ENCODE measurements around the gene GABRB2.
"Not testable (repeated sequence)": the region's sequence is repeated elsewhere in the genome, so short reads cannot be mapped to it uniquely, and the experiment has no call there.

The GABRB2 gene

DNA sequence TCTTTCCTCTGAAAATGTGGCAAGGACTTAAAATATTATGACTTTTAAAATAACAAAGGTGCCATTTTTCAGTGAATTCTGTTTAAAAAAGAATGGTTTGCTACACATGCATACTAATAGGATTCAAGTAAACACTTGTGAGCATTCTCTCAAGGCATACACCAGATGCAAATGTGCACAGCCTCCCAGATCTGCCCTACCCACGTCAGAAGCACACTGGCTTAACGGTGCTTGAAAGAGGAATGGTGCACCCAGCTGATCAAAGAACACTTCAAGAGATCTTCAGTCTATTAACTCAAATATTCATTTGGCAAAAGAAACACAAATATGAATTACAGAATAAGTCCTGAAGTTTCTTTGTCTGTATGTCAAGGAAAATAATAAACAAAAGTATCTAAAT, 15.8 kb downstream of the GABRB2 start:
- H3K27me3 Mint-ChIP-seq, result no peaks in the 10 kb centered on the region
- H3K9me3 Mint-ChIP-seq (ENCODE audit: low read depth), result no peaks in the 10 kb centered on the region
- no peak overlapping the region for H3K27ac Mint-ChIP-seq
- H3K4me3 Mint-ChIP-seq, result no peak overlapping the region
- H3K36me3 Mint-ChIP-seq, result no peaks in the 10 kb centered on the region
- no peaks in the 10 kb centered on the region for H3K4me1 Mint-ChIP-seq (ENCODE audit: low read depth)

DNA sequence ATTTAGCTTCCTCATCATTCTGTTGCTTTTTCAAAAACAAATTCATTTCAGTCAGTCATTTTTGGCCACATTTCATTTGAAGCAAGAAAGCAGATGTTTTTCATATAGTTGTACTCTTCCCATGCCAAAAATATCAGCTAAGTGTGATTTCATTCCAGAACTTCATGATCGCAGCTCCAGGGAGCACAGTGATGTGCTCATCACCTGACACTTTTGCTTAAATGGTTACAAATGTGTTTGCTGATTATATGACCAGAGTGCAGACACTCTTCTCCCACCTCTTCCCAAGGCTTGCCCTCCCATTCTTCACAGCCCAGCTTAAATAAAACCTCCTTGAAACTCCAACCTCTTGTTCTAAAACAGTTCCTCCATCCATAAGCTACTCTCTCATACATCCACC, 32.6 kb downstream of the GABRB2 start:
- H3K4me3 Mint-ChIP-seq, result no peak overlapping the region
- no peaks in the 10 kb centered on the region for H3K27me3 Mint-ChIP-seq
- no peaks in the 10 kb centered on the region for H3K4me1 Mint-ChIP-seq (ENCODE audit: low read depth)
- no peaks in the 10 kb centered on the region for H3K36me3 Mint-ChIP-seq
- H3K9me3 Mint-ChIP-seq (ENCODE audit: low read depth), result peaks cover 13% of the 10 kb centered on the region
- H3K27ac Mint-ChIP-seq, result no peak overlapping the region

GRCh38 chr5:161507591-161507990, 38.9 kb downstream of the GABRB2 start:
- no peaks in the 10 kb centered on the region for H3K4me1 Mint-ChIP-seq (ENCODE audit: low read depth)
- H3K9me3 Mint-ChIP-seq (ENCODE audit: low read depth), result peaks cover 1% of the 10 kb centered on the region
- H3K27ac Mint-ChIP-seq, result no peak overlapping the region
- no peaks in the 10 kb centered on the region for H3K36me3 Mint-ChIP-seq
- no peaks in the 10 kb centered on the region for H3K27me3 Mint-ChIP-seq
- no peak overlapping the region for H3K4me3 Mint-ChIP-seq

DNA sequence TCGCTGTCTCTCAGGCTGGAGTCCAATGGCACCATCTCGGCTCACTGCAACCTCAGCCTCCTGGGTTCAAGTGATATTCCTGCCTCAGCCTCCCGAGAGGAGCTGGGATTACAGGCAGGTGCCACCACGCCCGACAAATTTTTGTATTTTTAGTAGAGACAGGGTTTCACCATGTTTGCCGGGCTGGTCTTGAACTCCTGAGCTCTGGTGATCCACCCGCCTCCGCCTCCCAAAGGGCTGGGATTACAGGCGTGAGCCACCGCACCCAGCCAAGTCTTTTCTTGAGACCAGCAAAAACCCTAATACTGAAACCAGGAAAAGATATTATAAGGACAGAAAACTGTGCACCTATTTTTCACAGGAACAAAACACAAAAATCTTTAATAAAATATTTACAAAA, 41.4 kb downstream of the GABRB2 start:
- H3K9me3 Mint-ChIP-seq (ENCODE audit: low read depth); H3K27me3 Mint-ChIP-seq; H3K4me1 Mint-ChIP-seq (ENCODE audit: low read depth); H3K4me3 Mint-ChIP-seq; H3K36me3 Mint-ChIP-seq; H3K27ac Mint-ChIP-seq: not testable (repeated sequence)

GRCh38 chr5:161498531-161498930, 48.0 kb downstream of the GABRB2 start:
- H3K27me3 Mint-ChIP-seq, result no peaks in the 10 kb centered on the region
- no peaks in the 10 kb centered on the region for H3K36me3 Mint-ChIP-seq
- H3K9me3 Mint-ChIP-seq (ENCODE audit: low read depth), result no peaks in the 10 kb centered on the region
- no peak overlapping the region for H3K4me3 Mint-ChIP-seq
- H3K27ac Mint-ChIP-seq, result no peak overlapping the region
- no peaks in the 10 kb centered on the region for H3K4me1 Mint-ChIP-seq (ENCODE audit: low read depth)

DNA sequence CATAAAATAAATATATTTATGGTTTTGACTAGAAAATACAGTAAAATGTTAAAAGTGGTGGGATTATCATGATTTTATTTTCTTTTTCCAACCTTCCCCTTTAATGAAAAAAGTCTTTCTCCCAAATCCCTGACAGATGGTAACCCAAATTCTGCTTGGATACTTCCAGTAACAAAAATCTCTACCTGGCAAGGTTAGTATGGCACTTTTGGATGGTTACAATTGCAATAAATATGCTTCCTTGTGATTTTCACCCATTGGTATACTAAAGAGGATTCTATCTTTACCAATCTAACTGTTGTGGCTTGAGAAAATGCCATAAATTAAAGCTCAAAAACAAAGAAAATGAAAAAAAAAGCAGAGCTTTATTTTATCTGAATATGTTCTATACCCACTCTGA, 62.8 kb downstream of the GABRB2 start:
- Mint-ChIP-seq H3K4me3 (no peak overlapping the region), H3K27me3 (no peaks in the 10 kb centered on the region), H3K4me1 (ENCODE audit: low read depth) (no peaks in the 10 kb centered on the region), H3K27ac (no peak overlapping the region), H3K36me3 (no peaks in the 10 kb centered on the region), H3K9me3 (ENCODE audit: low read depth) (no peaks in the 10 kb centered on the region)

DNA sequence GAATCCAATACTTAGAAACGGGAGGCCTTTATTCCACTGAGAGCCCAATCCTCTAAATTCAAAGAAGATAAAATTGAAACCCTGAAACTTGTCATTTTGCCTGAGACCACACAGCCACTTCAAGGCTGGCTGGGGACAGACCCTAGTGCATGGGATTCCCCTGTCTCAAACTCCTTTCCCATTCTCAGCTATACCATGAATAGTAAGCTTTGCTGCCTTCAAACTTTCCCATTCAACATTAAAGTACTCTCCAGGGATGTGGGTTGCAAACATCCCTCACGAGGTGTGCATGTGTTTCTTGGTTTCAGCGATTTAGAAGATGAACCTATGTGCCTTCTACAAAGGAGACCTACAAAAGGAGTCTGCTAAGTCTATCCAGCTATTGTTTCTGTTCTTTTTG, 64.6 kb downstream of the GABRB2 start:
- Mint-ChIP-seq H3K9me3 (ENCODE audit: low read depth) (no peaks in the 10 kb centered on the region), H3K27me3 (no peaks in the 10 kb centered on the region), H3K4me1 (ENCODE audit: low read depth) (no peaks in the 10 kb centered on the region), H3K4me3 (no peak overlapping the region), H3K36me3 (no peaks in the 10 kb centered on the region), H3K27ac (no peak overlapping the region)

GRCh38 chr5:161471211-161471950, 75.1 kb downstream of the GABRB2 start:
- H3K9me3 Mint-ChIP-seq (ENCODE audit: low read depth), result peaks cover 13% of the 10 kb centered on the region
- no peaks in the 10 kb centered on the region for H3K4me1 Mint-ChIP-seq (ENCODE audit: low read depth)
- no peak overlapping the region for H3K27ac Mint-ChIP-seq
- H3K36me3 Mint-ChIP-seq, result no peaks in the 10 kb centered on the region
- no peaks in the 10 kb centered on the region for H3K27me3 Mint-ChIP-seq
- H3K4me3 Mint-ChIP-seq, result no peak overlapping the region

- Mint-ChIP-seq H3K27ac (no peak overlapping the region), H3K36me3 (no peaks in the 10 kb centered on the region), H3K4me1 (ENCODE audit: low read depth) (no peaks in the 10 kb centered on the region), H3K4me3 (no peak overlapping the region), H3K9me3 (ENCODE audit: low read depth) (peaks cover 8% of the 10 kb centered on the region), H3K27me3 (no peaks in the 10 kb centered on the region)
Observed at GRCh38 chr5:161467703-161468102, 78.8 kb downstream of the GABRB2 start.

DNA sequence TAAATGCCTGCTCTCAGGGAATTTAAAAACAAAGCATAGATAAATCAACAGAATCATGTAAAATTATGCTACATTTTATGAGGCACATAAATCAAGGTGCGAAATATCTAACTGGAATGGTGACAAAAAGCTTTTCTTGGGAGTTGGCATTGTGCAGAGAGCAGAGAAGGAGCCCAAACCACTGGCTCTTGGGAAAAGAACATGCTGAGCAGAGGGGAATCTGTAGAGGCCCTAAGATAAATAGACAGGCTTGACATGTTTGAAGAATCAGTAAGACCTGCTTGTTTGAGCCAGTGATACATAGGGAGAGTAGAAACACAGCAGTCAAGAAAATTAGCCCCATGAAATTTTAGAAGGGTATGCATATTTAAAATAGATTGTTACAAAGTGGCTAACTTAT, 85.8 kb downstream of the GABRB2 start:
- no peaks in the 10 kb centered on the region for H3K4me1 Mint-ChIP-seq (ENCODE audit: low read depth)
- no peaks in the 10 kb centered on the region for H3K27me3 Mint-ChIP-seq
- H3K27ac Mint-ChIP-seq, result no peak overlapping the region
- peaks cover 4% of the 10 kb centered on the region for H3K9me3 Mint-ChIP-seq (ENCODE audit: low read depth)
- no peak overlapping the region for H3K4me3 Mint-ChIP-seq
- H3K36me3 Mint-ChIP-seq, result no peaks in the 10 kb centered on the region

GRCh38 chr5:161446655-161447054, 99.9 kb downstream of the GABRB2 start:
- no peaks in the 10 kb centered on the region for H3K36me3 Mint-ChIP-seq
- peaks cover 4% of the 10 kb centered on the region for H3K9me3 Mint-ChIP-seq (ENCODE audit: low read depth)
- H3K4me3 Mint-ChIP-seq, result no peak overlapping the region
- H3K4me1 Mint-ChIP-seq (ENCODE audit: low read depth), result no peaks in the 10 kb centered on the region
- no peaks in the 10 kb centered on the region for H3K27me3 Mint-ChIP-seq
- no peak overlapping the region for H3K27ac Mint-ChIP-seq

DNA sequence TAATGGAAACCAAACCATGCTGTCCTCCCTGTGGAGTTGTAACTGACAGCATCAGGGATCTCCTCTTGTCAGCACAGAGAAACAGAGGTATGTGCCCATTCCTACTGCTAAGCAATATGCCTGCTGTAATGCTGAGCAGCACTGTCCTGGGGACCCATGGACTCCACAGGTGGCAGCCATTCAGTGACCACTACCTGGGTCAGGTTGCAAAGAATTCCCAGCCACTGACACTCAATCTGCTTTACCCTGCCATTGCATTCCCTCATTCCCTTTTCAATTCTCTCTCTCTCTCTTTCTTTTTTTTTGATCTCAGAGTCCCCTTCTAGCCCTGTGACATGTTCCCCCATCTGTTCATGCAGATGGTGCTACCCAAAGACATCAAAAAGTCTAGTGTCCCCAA, 104.1 kb downstream of the GABRB2 start:
- H3K27ac Mint-ChIP-seq, result no peak overlapping the region
- peaks cover 7% of the 10 kb centered on the region for H3K9me3 Mint-ChIP-seq (ENCODE audit: low read depth)
- H3K27me3 Mint-ChIP-seq, result no peaks in the 10 kb centered on the region

DNA sequence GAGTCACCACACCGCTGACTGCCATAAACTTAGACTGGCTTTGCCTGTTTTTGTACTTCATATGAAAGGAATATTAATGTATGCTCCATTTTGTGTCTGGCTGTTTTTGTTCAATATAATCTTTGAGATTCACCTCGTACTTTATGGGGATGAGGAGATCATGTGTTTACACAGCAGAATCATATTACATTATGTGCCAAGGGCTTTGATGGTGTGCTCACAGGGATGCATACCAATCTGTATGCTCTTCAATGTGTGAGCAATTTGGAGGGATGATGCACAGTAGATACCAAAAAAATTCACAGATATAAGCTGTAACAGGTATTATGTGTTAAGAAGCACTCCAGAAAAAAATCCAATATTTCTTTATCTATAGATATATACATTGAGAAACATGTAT, 113.7 kb downstream of the GABRB2 start:
- Mint-ChIP-seq H3K27ac (no peak overlapping the region), H3K4me3 (no peak overlapping the region), H3K36me3 (no peaks in the 10 kb centered on the region), H3K4me1 (ENCODE audit: low read depth) (no peaks in the 10 kb centered on the region), H3K27me3 (no peaks in the 10 kb centered on the region), H3K9me3 (ENCODE audit: low read depth) (no peaks in the 10 kb centered on the region)

More for the DNA sequence above, 104.1 kb downstream of the GABRB2 start:
- no peaks in the 10 kb centered on the region for H3K36me3 Mint-ChIP-seq
- no peaks in the 10 kb centered on the region for H3K4me1 Mint-ChIP-seq (ENCODE audit: low read depth)
- H3K4me3 Mint-ChIP-seq, result no peak overlapping the region

DNA sequence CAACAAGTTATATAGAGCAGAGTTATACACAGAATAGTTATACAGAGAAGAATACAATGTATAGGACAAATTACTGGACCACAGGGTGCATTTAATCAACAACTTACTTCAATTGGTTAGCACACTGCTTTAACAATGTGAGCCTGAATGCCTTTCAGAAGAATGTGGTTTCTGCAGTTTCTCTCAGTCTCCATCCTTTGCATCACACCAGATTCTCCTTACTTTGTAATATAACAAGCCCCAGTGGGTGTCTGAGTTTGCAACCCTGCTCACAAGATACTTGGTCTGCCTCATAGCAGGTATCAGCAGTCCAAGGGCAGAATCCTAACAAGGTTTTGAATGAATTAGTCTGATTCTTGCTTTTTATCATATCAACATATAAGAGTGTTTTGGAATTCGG, 114.6 kb downstream of the GABRB2 start:
- H3K27ac Mint-ChIP-seq, result no peak overlapping the region
- H3K36me3 Mint-ChIP-seq, result no peaks in the 10 kb centered on the region
- no peaks in the 10 kb centered on the region for H3K27me3 Mint-ChIP-seq
- no peaks in the 10 kb centered on the region for H3K9me3 Mint-ChIP-seq (ENCODE audit: low read depth)
- no peaks in the 10 kb centered on the region for H3K4me1 Mint-ChIP-seq (ENCODE audit: low read depth)
- H3K4me3 Mint-ChIP-seq, result no peak overlapping the region

DNA sequence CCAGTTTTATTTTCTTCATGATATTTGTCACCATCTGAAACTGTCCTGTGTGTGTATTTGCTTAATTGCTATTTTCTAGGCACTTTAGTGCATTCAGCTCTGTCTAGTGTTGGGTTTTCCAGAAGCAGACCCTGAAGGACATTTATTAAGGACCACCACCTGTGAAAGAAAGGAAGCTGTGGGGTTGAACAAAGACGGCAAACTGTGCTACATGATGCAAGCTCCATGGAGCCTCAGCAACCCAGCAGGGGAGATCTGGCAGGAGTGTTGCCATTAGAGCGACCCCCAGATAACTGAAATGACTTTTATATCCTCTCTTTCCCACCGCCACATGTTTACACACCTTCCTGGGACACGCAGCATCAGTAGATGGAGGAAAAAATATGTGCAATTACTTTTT, 125.5 kb downstream of the GABRB2 start:
- H3K27me3 Mint-ChIP-seq, result no peaks in the 10 kb centered on the region
- H3K9me3 Mint-ChIP-seq (ENCODE audit: low read depth), result no peaks in the 10 kb centered on the region
- no peak overlapping the region for H3K27ac Mint-ChIP-seq
- H3K4me1 Mint-ChIP-seq (ENCODE audit: low read depth), result no peaks in the 10 kb centered on the region
- no peak overlapping the region for H3K4me3 Mint-ChIP-seq
- H3K36me3 Mint-ChIP-seq, result no peaks in the 10 kb centered on the region

GRCh38 chr5:161420521-161420920, 126.0 kb downstream of the GABRB2 start:
- Mint-ChIP-seq H3K4me1 (ENCODE audit: low read depth) (no peaks in the 10 kb centered on the region), H3K4me3 (no peak overlapping the region), H3K9me3 (ENCODE audit: low read depth) (no peaks in the 10 kb centered on the region), H3K27ac (no peak overlapping the region), H3K27me3 (no peaks in the 10 kb centered on the region), H3K36me3 (no peaks in the 10 kb centered on the region)
